HepG2 (cell line): ENCODE results near the gene DNAJB6. TPM values are rescaled to one million over a fixed set of nuclear protein-coding genes. Genes with fewer than 3 reads are reported as not detected.
A peak's percentile ranks its signal among the peaks of the same experiment; 100 is the strongest.

Source experiments
- ATAC-seq: fragments of 200-7000 bp; cut with Tn5 transposase; 3 replicates; pipeline ENCODE4 v1.9.1; 2020; ENCODE audit warnings: mild to moderate bottlenecking, moderate library complexity
- BruUV-seq: library from RNA; stranded (reverse); fragments of 400-500 nt; replicated peaks from 2 replicates; lab custom pipeline; 2021; lab: Mats Ljungman, UMichigan
- CTCF ChIA-PET: fragments of 300-600 bp; formaldehyde crosslinking; extraction: SDS; loops from one replicate; lab custom pipeline; 2021; ENCODE audit warnings: low total read pairs, inconsistent platforms, low intra/inter-chr PET ratio; lab: Yijun Ruan, JAX
- POLR2A ChIA-PET: fragments of 350-600 bp; sonication (Branson Sonifier 250); formaldehyde crosslinking; loops from one replicate; lab custom pipeline; 2020; ENCODE audit warnings: antibody characterized with exemption, inconsistent platforms; lab: Yijun Ruan, JAX
- DNase-seq: peaks from one replicate; pipeline ENCODE4 v3.0.0-alpha.2; 2015; ENCODE audit warnings: low spot score
- FAIRE-seq: peaks from 3 replicates; lab custom pipeline; 2011; peaks lifted over from hg19 to GRCh38; lab: Jason Lieb, UNC
- H2AFZ ChIP-seq: one replicate; pipeline ENCODE4 v1.6.1; 2011; ENCODE audit warnings: low read length, inconsistent platforms
- H3K27ac ChIP-seq: fragments of 300-600 bp; 3 replicates; pipeline ENCODE4 v1.8.0; 2011; ENCODE audit warnings: mixed run types, mild to moderate bottlenecking, mixed read lengths, low read length, inconsistent platforms; ENCODE audit not compliant: insufficient read depth; ENCODE audit errors: extremely low read length
- H3K27me3 ChIP-seq, 2 experiments: fragments of 200-600 bp in 1 of 2; 2 replicates in 1 of 2; 3 replicates in 1 of 2; pipeline versions ENCODE4 v1.6.0 to v1.8.0; 2011; ENCODE audit warnings: low read length in 2 of 2, mild to moderate bottlenecking in 2 of 2, moderate library complexity in 2 of 2, inconsistent platforms in 1 of 2; ENCODE audit not compliant: insufficient read depth in 2 of 2, control insufficient read depth in 1 of 2
- H3K36me3 ChIP-seq, 2 experiments: fragments of 200-600 bp in 1 of 2; replicated peaks in 1 of 2; 2 replicates in 1 of 2; 3 replicates in 1 of 2; pipeline versions ENCODE4 v1.5.1 to v1.8.0; 2011; ENCODE audit warnings: low read length in 2 of 2, inconsistent platforms in 1 of 2; ENCODE audit not compliant: insufficient read depth in 2 of 2, control insufficient read depth in 1 of 2
- H3K4me1 ChIP-seq: 2 replicates; pipeline ENCODE4 v1.5.1; 2012; ENCODE audit warnings: low read length, inconsistent platforms; ENCODE audit not compliant: insufficient read depth
- H3K4me2 ChIP-seq: 2 replicates; pipeline ENCODE4 v1.6.0; 2011; ENCODE audit warnings: low read depth, low read length, inconsistent platforms
- H3K4me3 ChIP-seq, 3 experiments: fragments of 200-600 bp in 1 of 3; sonication (generic), shearing (Covaris generic) in 1 of 3; replicated peaks in 1 of 3; 2 replicates each; pipeline ENCODE4 v1.5.1; 2011 to 2016; ENCODE audit warnings: low read length in 3 of 3, inconsistent platforms in 2 of 3, low read depth in 2 of 3, mild to moderate bottlenecking in 2 of 3, control low read depth in 1 of 3, mixed read lengths in 1 of 3; ENCODE audit not compliant: insufficient read depth in 1 of 3
- H3K79me2 ChIP-seq: one replicate; pipeline ENCODE4 v1.6.1; 2011; ENCODE audit warnings: low read length, inconsistent platforms; ENCODE audit not compliant: insufficient read depth
- H3K9ac ChIP-seq: 2 replicates; pipeline ENCODE4 v1.6.0; 2011; ENCODE audit warnings: mild to moderate bottlenecking, low read depth, low read length, inconsistent platforms; ENCODE audit not compliant: insufficient read depth
- H3K9me3 ChIP-seq: 2 replicates; pipeline ENCODE4 v1.5.1; 2012; ENCODE audit warnings: mild to moderate bottlenecking, low read length
- H4K20me1 ChIP-seq: 2 replicates; pipeline ENCODE4 v1.6.0; 2011; ENCODE audit warnings: inconsistent platforms, mild to moderate bottlenecking, low read length, moderate library complexity; ENCODE audit not compliant: insufficient read depth
- ASH2L ChIP-seq: fragments of 300-600, 200-600 bp; sonication (generic); IDR thresholded peaks from 2 replicates; pipeline ENCODE4 v1.7.0; 2017; ENCODE audit warnings: low read depth, mild to moderate bottlenecking, moderate library complexity, mixed read lengths, low read length; ENCODE audit not compliant: insufficient read length
- CCDC6 ChIP-seq: sonication (generic); formaldehyde crosslinking; IDR thresholded peaks from 2 replicates; pipeline ENCODE4 v1.8.1; 2022; ENCODE audit warnings: mild to moderate bottlenecking, missing genetic modification reagents, moderate library complexity
- ETV6 ChIP-seq: sonication (generic); formaldehyde crosslinking; conservative IDR thresholded peaks from 2 replicates; pipeline ENCODE4 v1.4.0; 2020; ENCODE audit warnings: missing genetic modification reagents
- HDAC1 ChIP-seq: sonication (generic); formaldehyde crosslinking; IDR thresholded peaks from 2 replicates; pipeline ENCODE4 v1.5.1; 2020; ENCODE audit warnings: mild to moderate bottlenecking, missing genetic modification reagents
- RBFOX2 ChIP-seq: fragments of 200-400 bp; formaldehyde crosslinking; IDR thresholded peaks from 2 replicates; pipeline ENCODE4 v1.6.1; 2017; ENCODE audit warnings: low read depth, mild to moderate bottlenecking, low read length
- ZBTB21 ChIP-seq: sonication (generic); formaldehyde crosslinking; IDR thresholded peaks from 2 replicates; pipeline ENCODE4 v1.4.0; 2020; ENCODE audit warnings: missing genetic modification reagents
- ZNF30 ChIP-seq: sonication (generic); formaldehyde crosslinking; IDR thresholded peaks from 2 replicates; pipeline ENCODE4 v1.5.0; 2020; ENCODE audit warnings: mild to moderate bottlenecking, missing genetic modification reagents
- ZNF431 ChIP-seq: sonication (generic); formaldehyde crosslinking; IDR thresholded peaks from 2 replicates; pipeline ENCODE4 v1.9.0; 2022; ENCODE audit warnings: missing genetic modification reagents, low read depth, mild to moderate bottlenecking, borderline replicate concordance
- ZNF652 ChIP-seq: IDR thresholded peaks from 2 replicates; pipeline ENCODE4 v1.6.1; 2016; ENCODE audit warnings: low read depth, borderline replicate concordance
- ZSCAN25 ChIP-seq: sonication (generic); formaldehyde crosslinking; IDR thresholded peaks from 2 replicates; pipeline ENCODE4 v1.8.0; 2022; ENCODE audit warnings: mild to moderate bottlenecking, missing genetic modification reagents
- WGBS: methylation state at CpG from one replicate; pipeline ENCODE4 v1.1.6; 2017; ENCODE audit warnings: low lambda C conversion rate; 5-methylcytosine and 5-hydroxymethylcytosine counted together
- in situ Hi-C: cut with HindIII; loops from 2 replicates; pipeline ENCODE4 v1.10.0; 2017; ENCODE audit warnings: low pct_unique_long_range_greater_than_20kb; ENCODE audit not compliant: extremely low pct_ligation_motif_present
- intact Hi-C: fragments of 100-400 bp; cut with micrococcal nuclease; formaldehyde crosslinking; loops from one replicate; pipeline ENCODE4 v1.10.0; 2022; ENCODE audit not compliant: unreplicated experiment
- polyA plus RNA-seq, 8 experiments: library from polyadenylated mRNA; depleted of rRNA in 3 of 8; stranded (reverse) in 7 of 8; unstranded in 1 of 8; fragments of >200 nt; fragmentation: Illumina TruSeq in 4 of 8; extraction: Trizol in 4 of 8; gene quantifications; 2 replicates each; pipeline versions ENCODE4 v1.2.1 to v1.2.3, GENCODE V29; 2011 to 2016; ENCODE audit warnings: low read depth in 4 of 8, missing spikeins in 1 of 8, mixed read lengths in 1 of 8; ENCODE audit not compliant: insufficient read depth in 1 of 8
- total RNA-seq, 5 experiments: library from RNA; depleted of rRNA; stranded (reverse); fragments of >200 nt; fragmentation: Illumina TruSeq; extraction: Trizol; gene quantifications; 2 replicates each; pipeline ENCODE4 v1.2.3, GENCODE V29; 2016; ENCODE audit warnings: low read depth in 1 of 5
- TF ChIP-seq, protein P1 (sequence below): sonication (generic); formaldehyde crosslinking; IDR thresholded peaks from 2 replicates; pipeline ENCODE4 v1.8.0; 2022; ENCODE audit warnings: mild to moderate bottlenecking, missing genetic modification reagents; ENCODE audit not compliant: insufficient replicate concordance
- TF ChIP-seq, protein P2 (sequence below), 2 experiments: fragments of 450-650 bp in 1 of 2; sonication (generic) in 1 of 2; formaldehyde crosslinking; IDR thresholded peaks; 2 replicates each; pipeline versions ENCODE4 v1.5.0 to v1.8.0; 2020 to 2022; ENCODE audit warnings: mild to moderate bottlenecking in 1 of 2, missing genetic modification reagents in 1 of 2
- TF ChIP-seq, protein P3 (sequence below): sonication (generic); formaldehyde crosslinking; IDR thresholded peaks from 2 replicates; pipeline ENCODE4 v1.8.1; 2023; ENCODE audit warnings: mild to moderate bottlenecking, inconsistent platforms, moderate library complexity, missing genetic modification reagents, borderline replicate concordance
- TF ChIP-seq, protein P4 (sequence below): sonication (generic); formaldehyde crosslinking; IDR thresholded peaks from 2 replicates; pipeline ENCODE4 v1.5.0; 2020; ENCODE audit warnings: mild to moderate bottlenecking, missing genetic modification reagents, borderline replicate concordance

Gene DNAJB6
- total and polyA plus RNA-seq, 2 of the 13 experiments (the other 11 are each of a cell fraction or from before 2014, with no cell fraction given) = 29.9 to 53.9 TPM

DNA sequence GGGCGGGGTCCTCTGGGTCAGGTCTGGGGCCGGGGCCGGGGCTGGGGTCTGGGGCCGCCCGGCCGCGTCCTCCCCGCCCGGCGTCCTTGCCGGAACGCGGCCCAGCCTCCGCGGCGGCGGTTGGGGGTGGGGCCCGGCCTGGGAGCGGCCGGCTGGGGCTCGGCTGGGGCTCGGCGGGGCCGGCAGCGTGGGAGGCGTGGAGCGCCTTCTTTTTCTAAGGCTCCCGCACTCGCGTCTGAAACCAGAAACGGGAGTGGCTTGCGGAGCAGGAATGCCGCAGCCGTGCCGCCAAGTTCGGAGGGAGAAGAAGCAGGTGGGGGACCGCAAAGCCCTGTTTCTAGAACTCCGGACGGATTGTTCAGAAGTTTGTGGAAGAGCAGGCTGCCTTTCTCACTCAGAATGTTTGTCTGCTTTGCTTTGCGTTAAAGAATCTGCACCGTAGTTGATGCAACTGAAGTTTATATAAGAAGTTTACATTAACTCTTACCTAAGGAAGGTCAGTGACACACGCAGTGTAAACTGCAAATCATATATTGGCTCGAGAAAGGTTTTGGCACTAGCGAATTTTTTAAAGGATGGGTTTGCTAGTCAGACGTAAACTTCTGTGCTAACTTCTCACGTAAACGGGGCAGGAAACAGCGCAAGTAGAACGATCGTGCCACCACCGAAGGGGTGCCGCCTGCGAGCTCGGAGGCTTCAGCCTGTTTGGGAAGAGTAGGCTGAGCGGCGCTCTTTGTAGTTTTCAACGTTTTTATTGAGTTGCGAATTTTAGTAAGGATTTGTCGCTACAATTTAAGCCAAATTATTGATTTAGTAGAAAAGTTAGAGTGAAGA, 729 bp downstream of the DNAJB6 start:
- peak overlapping the region; percentile 82 to 100 (median 92) for H3K4me3 ChIP-seq
- no peak for FAIRE-seq
- no peak for TF ChIP-seq RBFOX2
- peak; percentile 38 for TF ChIP-seq ASH2L
- TF ChIP-seq ZNF30 (CRISPR knock-in tag) = no peak
- TF ChIP-seq, protein P1, sequence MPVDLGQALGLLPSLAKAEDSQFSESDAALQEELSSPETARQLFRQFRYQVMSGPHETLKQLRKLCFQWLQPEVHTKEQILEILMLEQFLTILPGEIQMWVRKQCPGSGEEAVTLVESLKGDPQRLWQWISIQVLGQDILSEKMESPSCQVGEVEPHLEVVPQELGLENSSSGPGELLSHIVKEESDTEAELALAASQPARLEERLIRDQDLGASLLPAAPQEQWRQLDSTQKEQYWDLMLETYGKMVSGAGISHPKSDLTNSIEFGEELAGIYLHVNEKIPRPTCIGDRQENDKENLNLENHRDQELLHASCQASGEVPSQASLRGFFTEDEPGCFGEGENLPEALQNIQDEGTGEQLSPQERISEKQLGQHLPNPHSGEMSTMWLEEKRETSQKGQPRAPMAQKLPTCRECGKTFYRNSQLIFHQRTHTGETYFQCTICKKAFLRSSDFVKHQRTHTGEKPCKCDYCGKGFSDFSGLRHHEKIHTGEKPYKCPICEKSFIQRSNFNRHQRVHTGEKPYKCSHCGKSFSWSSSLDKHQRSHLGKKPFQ (CRISPR knock-in tag) = peak; percentile 28
- TF ChIP-seq HDAC1 (CRISPR knock-in tag) = 0 out of 2 replicates have a peak, but pooled peaks have one; percentile 3
- TF ChIP-seq, protein P2, sequence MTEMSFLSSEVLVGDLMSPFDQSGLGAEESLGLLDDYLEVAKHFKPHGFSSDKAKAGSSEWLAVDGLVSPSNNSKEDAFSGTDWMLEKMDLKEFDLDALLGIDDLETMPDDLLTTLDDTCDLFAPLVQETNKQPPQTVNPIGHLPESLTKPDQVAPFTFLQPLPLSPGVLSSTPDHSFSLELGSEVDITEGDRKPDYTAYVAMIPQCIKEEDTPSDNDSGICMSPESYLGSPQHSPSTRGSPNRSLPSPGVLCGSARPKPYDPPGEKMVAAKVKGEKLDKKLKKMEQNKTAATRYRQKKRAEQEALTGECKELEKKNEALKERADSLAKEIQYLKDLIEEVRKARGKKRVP (CRISPR knock-in tag; IDR thresholded peaks at IDR 0.05) = 0 out of 4 replicates have a peak, but pooled peaks of 1 of the 2 experiments have one; percentile 49
- TF ChIP-seq, protein P3, sequence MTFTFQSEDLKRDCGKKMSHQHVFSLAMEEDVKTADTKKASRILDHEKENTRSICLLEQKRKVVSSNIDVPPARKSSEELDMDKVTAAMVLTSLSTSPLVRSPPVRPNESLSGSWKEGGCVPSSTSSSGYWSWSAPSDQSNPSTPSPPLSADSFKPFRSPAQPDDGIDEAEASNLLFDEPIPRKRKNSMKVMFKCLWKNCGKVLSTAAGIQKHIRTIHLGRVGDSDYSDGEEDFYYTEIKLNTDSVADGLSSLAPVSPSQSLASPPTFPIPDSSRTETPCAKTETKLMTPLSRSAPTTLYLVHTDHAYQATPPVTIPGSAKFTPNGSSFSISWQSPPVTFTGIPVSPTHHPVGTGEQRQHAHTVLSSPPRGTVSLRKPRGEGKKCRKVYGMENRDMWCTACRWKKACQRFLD = no peak
- 0 out of 2 replicates have a peak, but pooled peaks have one; percentile 45 for TF ChIP-seq ZNF431
- TF ChIP-seq, protein P4, sequence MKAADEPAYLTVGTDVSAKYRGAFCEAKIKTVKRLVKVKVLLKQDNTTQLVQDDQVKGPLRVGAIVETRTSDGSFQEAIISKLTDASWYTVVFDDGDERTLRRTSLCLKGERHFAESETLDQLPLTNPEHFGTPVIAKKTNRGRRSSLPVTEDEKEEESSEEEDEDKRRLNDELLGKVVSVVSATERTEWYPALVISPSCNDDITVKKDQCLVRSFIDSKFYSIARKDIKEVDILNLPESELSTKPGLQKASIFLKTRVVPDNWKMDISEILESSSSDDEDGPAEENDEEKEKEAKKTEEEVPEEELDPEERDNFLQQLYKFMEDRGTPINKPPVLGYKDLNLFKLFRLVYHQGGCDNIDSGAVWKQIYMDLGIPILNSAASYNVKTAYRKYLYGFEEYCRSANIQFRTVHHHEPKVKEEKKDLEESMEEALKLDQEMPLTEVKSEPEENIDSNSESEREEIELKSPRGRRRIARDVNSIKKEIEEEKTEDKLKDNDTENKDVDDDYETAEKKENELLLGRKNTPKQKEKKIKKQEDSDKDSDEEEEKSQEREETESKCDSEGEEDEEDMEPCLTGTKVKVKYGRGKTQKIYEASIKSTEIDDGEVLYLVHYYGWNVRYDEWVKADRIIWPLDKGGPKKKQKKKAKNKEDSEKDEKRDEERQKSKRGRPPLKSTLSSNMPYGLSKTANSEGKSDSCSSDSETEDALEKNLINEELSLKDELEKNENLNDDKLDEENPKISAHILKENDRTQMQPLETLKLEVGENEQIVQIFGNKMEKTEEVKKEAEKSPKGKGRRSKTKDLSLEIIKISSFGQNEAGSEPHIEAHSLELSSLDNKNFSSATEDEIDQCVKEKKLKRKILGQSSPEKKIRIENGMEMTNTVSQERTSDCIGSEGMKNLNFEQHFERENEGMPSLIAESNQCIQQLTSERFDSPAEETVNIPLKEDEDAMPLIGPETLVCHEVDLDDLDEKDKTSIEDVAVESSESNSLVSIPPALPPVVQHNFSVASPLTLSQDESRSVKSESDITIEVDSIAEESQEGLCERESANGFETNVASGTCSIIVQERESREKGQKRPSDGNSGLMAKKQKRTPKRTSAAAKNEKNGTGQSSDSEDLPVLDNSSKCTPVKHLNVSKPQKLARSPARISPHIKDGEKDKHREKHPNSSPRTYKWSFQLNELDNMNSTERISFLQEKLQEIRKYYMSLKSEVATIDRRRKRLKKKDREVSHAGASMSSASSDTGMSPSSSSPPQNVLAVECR = peak; percentile 23
- no peak for TF ChIP-seq ZBTB21 (CRISPR knock-in tag)
- TF ChIP-seq ZSCAN25 (CRISPR knock-in tag) = 0 out of 2 replicates have a peak, but pooled peaks have one; percentile 32
- no peak for TF ChIP-seq ETV6 (CRISPR knock-in tag)
- peak; percentile 19; the same call in 1 of the 2 replicates for TF ChIP-seq ZNF652 (CRISPR knock-in tag)
- 0 out of 2 replicates have a peak, but pooled peaks have one; percentile 34 for TF ChIP-seq CCDC6 (CRISPR knock-in tag)

More for the DNA sequence above, 729 bp downstream of the DNAJB6 start:
- DNase-seq = peak; percentile 29
- H3K27ac ChIP-seq = peak overlapping the region; percentile 73
- peak overlapping the region; percentile 90 for H3K4me2 ChIP-seq
- 2% methylated on average over 29 of the region's 59 CpGs for WGBS
- BruUV-seq = TSS peak; percentile 63
- peak overlapping the region; percentile 85 for H3K9ac ChIP-seq
- intact Hi-C loops (no loop called here), in situ Hi-C loops (no loop called here)
- peaks cover 58% of the 10 kb centered on the region for H3K4me1 ChIP-seq
- no peaks in the 10 kb centered on the region for H3K36me3 ChIP-seq
- POLR2A ChIA-PET = interaction anchor here (1.7 kb wide), 1 partner anchor 20 kb away, joined by 5 read pairs; no protein-coding TSS in a partner anchor
- no peak overlapping the region for H2AFZ ChIP-seq
- H3K9me3 ChIP-seq = no peaks in the 10 kb centered on the region
- no peaks in the 10 kb centered on the region; a peak in 1 of 5 replicates for H3K27me3 ChIP-seq
- CTCF ChIA-PET = no interaction called here
- peak; percentile 80 for ATAC-seq
- H4K20me1 ChIP-seq = peaks cover 49% of the 10 kb centered on the region
- H3K79me2 ChIP-seq = peaks cover 50% of the 10 kb centered on the region
